ENCODE measurements around the gene GPR62.
"Not testable (repeated sequence)": the region's sequence is repeated elsewhere in the genome, so short reads cannot be mapped to it uniquely, and the experiment has no call there.

GPR62 gene

DNA sequence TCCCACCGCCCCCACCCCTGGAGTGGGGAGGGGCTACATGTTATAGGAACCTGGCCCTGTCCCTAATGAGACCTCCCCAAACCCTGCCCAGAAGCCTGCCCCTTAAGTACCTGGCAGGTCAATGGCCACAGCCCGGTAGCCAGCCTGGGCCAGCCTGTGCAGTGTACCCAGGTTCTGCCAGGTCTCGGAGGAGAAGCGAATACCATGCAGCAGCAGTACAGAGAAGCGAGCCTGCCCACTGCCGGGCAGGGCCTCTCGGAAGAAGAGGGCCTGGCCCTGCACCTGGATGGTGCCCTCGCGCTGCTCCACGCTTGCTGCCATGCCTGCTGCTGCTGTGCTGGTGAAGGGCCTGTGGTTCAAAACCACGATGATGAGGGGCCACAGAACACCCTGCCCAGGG, 16.2 kb downstream of the GPR62 start:
- DNase-seq = no peak

DNA sequence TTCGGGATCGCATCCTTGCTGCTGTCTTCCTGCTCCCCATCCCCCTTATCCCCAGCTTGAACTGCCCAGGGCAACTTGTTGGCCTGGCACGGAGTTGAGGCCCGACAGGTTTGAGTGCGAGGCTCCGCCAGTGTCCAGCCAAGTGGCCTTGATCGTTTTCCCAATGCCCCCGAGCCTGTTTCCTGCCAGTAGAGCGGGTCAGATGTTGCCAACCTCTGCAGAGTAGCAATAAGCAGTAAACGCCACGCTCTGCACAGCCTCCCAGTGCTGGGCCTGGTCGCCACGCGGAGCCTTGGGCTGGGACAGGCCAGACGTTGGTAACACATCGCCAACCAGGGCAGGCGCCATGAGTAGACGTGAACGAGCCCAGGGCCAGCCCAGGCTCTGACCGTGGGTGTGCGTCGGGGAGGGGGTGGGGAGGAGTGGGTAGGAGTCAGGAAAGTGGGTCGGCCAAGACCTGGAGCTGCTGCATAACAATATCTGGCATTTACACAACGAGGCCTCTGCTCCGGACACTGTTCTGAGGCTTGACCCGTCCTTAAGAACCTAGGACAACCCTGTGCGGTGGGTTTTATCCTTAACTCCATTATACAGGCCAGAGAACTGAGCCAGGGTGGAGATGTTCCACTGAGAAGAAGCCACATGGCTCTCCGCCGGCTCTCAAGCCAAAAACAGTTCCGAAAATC, 19.2 kb downstream of the GPR62 start:
- DNase-seq = no peak

DNA sequence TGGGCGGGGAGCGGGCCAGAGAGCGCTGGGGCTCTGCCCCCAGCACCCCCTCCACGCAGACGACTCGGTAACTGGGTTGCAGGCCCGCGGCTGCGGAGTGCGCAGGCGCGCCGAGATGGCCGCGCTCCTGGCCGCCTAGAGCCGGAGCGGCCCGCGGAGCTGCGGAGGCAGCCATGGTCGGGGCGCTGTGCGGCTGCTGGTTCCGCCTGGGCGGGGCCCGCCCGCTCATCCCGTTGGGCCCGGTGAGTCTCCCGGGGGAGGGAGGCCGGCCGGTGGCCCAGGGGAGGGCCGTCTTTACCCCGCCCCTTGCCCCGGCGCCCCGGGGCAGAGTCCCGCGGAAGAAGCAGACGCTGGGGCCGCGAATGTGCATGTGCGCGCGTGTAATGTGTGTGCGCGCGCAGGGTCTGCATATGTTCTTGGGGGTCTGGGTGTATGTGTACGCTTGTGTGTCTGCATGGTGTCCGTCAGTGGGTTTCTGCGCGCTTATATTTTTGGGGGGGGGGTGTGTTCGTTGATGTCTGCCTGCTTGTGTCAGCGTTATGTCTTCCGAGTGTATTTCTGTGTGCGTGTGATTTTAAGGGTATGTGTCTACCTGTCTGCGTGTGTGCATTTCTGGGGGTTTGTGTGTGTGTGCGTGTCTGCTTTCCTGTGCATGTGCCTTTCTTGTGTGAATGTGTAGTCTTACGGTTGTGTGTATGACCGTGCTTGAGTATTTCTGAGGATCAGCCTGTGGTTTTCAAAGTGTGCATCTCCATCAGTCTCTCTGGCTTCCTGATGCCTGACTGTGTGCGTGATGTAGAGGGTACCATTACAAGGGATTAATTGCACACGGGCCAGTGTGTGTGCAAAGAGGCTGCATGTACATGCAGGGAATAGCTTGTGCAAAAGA, 20.0 kb downstream of the GPR62 start, which contains the start of gene ABHD14A:
Gene ABHD14A (plus strand): TSS at position 102 of the 889 bp plus-strand sequence. CDS start 72 bp downstream, at position 174.
- DNase-seq = no peak

DNA sequence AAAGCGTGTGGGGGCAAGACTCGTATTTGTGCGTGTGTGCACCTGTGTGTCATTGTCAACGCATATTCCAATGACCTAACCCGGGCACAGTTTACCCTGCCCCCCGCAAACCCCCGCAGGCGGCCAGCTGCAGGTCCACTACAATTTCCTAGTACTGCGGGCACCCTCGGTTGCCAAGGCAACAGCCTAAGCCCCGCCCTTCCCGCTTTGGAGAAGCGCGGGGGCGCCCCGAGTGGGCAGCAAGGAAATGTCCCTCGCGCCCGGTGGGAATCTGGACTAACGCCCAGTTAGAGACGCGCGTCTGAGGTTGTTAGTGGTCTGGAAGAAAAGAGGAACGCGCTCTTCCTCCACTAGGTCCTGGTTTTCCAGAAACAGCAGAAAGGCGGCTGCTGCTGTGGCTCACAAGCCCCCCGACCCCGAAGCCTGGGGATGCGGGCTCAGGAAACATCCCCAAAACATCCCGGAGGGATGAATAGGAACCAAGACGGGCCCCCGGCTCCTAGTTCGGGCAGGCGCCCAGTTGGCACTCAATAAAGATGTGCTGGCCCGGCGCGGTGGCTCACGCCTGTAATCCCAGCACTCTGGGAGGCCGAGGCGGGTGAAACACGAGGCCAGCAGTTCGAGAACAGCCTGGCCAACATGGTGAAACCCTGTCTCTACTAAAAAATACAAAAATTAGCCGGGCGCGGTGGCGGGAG, 20.8 kb downstream of the GPR62 start:
- peak; percentile 54 for DNase-seq

DNA sequence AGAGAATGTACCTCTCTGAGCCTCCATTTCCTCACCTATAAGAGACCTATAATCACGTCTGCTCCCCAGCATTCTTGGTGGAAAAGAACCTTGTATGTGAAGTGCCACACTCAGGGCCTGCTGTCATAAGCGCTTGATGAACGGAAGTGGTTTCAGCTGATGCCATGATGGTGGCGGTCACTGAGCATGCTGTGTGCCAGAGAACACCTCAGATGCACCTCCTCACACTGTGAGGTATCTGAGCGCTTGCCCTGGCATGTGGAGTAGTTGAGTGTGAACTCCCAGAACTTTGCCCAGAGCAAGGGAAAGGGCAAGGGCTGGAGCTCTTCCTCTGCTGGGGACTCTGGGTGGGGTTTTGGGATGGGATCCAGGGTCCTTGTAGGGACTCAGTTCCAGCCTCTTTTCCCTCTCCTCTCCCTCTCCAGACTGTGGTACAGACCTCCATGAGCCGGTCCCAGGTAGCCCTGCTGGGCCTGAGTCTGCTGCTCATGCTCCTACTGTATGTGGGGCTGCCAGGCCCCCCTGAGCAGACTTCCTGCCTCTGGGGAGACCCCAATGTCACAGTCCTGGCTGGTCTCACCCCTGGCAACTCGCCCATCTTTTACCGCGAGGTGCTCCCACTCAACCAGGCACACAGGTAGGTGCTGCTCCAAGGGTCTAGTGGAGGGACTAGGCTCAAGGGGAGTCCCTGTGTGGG, 22.4 kb downstream of the GPR62 start:
- DNase-seq = no peak

DNA sequence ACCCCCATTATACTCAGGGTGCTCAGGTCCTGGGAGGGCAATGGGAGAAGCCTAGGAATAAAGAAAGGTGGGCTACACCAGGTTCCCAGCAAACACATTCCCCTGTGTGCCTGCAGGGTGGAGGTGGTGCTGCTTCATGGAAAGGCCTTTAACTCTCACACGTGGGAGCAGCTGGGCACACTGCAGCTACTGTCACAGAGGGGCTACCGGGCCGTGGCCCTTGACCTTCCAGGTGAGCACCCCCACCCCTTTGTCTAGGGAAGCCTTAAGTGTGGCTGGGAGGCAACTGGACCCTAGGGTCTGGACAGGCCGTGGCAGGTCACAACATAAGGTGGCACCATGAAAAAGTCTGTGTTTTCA, 22.9 kb downstream of the GPR62 start:
- DNase-seq = no peak

DNA sequence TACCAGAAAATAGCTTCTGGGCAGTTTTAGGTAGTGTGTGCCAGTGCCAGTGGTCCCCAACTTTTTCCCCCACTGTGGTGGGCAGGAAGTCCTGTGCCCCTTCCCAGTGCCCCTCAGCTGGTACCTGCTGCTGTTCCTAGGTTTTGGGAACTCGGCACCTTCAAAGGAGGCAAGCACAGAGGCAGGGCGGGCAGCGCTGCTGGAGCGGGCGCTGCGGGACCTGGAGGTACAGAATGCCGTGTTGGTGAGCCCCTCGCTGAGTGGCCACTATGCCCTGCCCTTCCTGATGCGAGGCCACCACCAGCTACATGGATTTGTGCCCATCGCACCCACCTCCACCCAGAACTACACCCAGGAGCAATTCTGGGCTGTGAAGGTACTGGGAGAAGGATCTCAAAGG, 25.1 kb downstream of the GPR62 start:
- DNase-seq = no peak

DNA sequence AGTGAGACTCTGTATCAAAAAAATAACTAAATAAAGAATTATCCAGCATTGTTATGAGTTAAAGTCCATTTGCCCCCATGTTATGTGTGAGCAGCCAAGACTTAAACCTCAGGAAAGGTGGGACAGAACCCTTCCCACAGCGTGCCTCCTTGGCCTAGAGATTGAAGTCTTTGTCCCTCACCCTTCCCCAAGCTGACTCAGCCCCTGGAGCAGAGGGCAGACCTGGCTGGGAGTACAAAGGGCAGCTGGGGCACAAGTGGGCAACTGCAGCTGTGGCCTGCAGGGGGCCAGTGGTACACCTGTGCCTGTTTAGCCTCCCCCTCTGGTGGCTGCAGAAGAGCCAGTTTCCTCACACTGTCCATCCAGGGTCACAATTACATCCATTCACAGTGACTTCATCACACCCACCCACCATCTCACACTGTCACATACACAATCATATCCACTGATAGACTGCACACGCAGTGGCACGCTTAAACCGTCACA, 27.2 kb downstream of the GPR62 start:
- no peak for DNase-seq

DNA sequence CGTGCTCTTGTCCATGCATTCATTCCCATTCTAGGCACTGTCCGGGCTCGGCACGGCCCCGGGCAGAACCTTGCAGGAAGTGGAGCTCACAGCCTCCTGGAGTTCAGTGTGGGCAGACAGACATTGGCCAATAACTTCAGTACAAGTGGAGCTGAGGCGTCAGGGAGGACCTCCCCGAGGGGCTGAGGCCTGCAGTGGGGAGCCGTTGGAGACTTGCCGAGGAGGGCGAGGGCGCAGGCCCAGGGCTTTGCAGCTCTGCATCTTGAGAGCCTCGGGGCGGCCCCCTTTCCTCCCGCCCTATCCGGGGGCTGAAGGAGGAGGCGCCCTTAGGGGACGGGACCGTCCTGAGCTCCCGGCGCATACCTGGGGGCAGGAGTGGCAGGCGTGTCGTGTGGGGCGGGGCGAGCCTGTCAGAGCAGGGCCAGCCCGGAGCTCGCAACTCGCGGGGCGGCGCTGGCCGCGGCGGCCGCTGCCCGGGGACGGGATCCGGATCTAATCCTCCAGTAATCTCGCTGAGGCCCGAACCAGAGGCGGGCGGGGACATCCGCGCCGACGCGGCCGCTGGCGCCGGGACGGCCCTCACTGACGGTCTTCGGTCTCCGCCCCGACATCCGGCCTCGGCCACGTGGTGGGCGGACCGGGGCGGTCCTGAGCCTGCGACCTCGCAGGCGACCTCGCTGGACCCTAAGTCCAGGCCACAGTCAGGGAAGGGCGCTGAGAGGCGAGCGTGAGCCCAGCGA, 27.8 kb downstream of the GPR62 start, which contains the start of gene ACY1:
Gene ACY1 (plus strand): TSS at position 698 of the 740 bp plus-strand sequence. CDS start 530 bp downstream, outside the sequence.
- DNase-seq = no peak

DNA sequence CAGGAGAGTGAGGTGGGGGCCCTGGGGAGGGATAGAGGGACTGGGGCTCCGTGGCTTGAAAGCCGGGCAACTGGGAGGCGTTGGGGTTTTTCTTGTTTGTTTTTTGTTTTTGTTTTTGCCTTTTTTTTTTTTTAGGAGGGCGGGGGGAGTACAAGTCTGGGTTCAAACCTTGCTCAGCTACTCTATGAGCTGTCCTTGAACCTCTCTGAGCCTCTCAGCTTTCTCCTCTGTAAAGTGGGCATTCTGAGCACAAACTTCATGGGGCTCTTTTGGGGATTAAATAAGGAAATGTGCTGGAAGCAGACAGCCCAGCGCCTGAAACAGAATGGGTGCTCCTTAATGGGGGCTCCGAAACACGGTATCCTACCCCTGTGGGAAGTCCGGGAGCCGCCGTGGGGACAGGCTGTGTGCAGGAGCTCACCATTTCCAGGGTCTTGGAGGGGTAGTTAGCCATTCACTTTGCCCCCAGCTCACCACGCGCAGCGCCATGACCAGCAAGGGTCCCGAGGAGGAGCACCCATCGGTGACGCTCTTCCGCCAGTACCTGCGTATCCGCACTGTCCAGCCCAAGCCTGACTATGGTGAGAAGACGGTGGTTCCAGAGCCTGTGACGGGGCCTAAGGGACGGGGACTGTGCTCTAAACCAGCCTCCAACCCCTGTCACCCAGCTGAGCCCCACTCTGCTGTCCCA, 28.5 kb downstream of the GPR62 start:
- no peak for DNase-seq

DNA sequence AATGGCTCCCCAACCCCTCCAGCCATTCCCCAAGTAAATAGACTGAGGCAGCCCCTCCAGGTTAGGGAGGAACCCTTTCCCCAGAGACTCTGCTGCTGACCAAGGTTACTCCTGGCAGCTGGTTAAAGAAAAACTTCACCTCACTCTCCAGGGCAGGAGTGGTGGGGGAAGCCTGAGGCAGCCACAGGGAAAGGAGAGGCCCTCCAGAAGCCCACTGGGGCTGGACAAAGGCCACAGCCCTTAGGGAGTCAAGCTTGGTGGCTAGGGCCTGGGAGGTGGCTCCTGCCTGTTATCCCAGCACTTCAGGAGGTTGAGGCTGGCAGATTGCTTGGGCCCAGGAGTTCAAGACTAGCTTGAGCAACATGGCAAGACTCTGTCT, 29.1 kb downstream of the GPR62 start:
- no peak for DNase-seq

DNA sequence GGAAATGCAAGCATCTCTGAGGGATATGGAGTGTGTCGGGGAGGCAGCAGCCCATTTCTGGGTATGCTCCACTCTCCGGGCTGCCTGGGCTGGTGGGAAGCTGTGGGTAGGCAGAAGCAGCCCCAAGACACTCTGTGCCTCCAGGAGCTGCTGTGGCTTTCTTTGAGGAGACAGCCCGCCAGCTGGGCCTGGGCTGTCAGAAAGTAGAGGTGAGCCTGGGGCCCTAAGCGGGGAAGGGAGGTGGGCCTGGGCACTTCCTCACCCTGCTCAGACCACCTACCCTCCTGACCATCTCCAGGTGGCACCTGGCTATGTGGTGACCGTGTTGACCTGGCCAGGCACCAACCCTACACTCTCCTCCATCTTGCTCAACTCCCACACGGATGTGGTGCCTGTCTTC, 29.9 kb downstream of the GPR62 start:
- DNase-seq = no peak

DNA sequence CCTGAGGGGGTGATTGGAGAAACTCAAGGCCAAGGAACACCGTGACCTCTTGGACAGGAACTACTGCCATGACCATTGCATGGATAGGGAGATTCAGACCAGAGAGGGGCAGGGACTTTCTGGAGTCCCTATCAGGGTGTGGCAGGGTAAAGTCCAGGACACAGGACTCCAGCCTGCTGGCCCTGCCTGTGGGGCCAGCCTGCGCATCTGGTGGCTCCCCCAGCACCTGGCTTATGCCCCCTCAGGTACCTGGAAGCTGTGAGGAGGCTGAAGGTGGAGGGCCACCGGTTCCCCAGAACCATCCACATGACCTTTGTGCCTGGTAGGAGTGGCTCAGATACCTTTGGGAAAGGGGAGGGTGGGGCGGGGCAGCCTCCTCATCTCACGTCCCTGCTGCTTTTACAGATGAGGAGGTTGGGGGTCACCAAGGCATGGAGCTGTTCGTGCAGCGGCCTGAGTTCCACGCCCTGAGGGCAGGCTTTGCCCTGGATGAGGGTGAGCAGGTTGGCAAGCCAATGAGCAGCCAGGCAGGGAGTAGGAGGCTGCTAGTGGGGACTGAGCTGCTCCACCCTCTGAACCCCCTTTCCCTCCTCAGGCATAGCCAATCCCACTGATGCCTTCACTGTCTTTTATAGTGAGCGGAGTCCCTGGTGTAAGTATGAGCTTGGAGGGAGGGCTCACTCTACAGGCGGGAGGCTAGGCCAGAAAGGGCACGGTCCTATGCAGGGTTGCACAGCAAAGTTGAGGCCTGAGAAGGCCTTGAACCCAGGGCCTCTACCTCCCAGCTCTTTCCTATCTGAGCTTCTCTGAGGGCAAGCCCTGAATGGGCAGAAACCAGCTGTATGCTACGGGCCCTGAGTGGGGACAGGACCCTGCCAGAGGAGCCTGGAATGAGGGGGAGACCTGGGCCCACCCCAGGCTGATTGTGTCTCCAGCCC, 31.1 kb downstream of the GPR62 start:
- no peak for DNase-seq

DNA sequence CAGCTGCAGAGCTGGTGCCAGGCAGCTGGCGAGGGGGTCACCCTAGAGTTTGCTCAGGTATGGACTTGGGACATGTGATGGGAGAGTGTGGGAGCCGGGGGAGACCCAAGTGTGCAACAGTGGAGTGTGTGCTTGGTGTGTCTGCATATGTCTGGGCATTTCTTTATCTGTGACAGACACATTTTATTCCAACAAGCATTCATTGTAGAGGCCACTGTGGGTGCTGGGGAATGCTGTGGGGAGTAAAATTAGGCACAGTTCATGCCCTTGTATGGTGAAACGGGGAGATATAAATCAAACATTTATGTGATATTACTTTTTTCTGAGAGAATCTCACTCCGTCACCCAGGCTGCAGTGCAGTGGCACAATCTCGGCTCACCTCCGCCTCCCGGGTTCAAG, 32.4 kb downstream of the GPR62 start:
- no peak for DNase-seq

DNA sequence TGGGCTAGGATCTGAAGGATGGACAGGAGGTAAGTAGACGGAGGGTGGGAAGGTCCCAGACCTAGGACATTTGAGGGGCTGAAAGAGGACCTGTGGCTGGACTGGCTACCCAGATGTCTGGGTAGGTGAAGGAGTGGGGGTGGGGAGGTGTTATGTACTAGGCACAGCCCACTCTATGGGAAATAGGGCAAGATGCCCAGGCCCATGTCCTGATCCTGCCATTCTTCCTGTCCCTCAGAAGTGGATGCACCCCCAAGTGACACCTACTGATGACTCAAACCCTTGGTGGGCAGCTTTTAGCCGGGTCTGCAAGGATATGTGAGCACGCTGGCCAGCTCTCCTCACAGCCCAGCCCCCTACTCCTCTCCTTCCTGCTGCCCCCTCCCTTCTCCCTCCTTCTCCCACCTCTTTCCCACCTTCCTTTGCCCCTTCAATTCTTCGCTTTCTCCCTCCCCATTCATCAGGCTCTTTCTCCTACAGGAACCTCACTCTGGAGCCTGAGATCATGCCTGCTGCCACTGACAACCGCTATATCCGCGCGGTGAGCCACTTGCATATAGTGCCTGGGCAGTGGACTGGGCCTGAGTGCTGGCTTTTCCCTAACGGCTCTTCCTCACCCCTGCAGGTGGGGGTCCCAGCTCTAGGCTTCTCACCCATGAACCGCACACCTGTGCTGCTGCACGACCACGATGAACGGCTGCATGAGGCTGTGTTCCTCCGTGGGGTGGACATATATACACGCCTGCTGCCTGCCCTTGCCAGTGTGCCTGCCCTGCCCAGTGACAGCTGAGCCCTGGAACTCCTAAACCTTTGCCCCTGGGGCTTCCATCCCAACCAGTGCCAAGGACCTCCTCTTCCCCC, 33.3 kb downstream of the GPR62 start:
- DNase-seq = no peak

DNA sequence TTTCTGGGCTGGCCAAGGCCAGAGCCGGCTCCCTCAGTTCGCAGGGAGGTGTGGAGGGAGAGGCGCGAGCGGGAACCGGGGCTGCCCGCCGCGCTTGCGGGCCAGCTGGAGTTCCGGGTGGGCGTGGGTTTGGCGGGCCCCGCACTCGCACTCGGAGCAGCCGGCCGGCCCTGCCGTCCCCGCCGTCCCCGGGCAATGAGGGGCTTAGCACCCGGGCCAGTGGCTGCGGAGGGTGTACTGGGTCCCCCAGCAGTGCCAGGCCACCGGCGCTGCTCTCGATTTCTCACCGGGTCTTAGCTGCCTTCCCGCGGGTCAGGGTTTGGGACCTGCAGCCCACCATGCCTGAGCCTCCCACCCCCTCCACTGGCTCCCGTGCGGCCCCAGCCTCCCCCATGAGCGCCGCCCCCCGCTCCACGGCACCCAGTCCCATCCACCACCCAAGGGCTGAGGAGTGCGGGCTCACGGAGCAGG, 35.4 kb downstream of the GPR62 start:
- not testable (repeated sequence) for DNase-seq

DNA sequence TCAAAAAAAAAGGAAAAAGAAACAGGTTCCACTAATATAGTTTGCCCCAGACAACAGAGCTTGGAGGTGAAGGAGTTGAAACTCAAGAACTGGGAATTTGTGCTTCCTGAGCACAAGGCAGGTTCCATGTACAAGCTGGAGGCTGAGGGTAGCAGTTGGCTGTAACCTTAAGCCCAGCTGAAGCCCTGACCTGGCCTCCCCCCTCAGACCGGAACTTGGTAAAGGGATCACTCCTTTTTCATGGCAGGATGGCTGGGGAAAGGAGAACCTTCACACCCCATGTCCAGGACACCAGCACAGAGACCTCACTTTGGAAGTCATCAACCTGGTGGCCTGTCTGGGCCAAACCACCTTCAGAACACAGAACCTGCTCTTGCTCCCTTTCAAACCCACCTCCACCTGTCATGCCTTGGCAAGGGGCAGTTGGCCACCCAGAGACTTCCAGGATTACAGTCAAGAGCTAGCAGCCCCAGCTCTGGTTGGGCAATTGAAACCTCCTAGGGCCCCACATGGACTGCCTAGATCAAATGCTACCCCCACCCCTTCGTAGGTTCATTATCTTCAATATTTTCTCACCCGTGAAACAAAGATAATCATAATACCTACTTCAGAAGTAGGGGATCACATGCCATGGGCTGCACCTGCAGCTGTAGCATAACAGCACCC, 37.0 kb downstream of the GPR62 start:
- no peak for DNase-seq

DNA sequence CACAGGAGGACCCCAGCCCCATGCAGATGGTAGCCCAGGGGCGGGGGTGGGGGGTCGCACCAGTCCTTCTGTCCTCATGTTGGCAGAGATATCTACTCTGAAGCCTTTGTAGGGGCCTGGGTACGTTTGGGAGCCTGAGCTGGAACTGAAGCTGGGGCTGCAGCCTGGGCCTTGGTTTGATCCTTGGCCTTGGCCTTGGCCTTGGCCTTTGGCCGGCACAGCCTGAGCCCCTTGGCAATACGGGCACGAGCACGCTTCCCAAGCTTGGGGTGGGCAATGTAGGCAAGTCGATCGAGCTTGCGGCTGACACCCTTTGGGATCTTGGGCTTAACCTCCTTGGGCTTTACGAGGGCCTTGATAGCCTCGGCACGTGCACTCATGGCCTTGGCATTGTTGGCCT, 38.5 kb downstream of the GPR62 start:
- DNase-seq = not testable (repeated sequence)

DNA sequence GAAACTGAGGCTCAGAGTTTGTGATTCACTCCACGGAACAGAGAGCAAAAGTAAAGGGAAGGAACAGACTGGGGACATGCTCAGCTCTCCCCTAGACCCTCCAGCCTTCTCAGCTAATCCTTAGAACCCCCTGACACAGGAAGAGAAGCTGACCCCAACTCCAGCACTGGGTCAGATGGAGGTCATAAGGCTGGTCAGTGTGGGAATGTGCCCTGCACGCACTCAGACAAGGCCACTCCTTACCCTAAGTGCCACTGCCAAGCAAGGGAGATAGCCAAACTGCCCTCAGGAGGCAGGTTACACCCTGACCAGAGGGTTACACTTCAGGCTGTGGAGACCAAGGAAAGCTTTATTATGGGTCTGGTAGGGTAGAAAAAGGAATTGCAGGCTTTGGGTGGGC, 39.3 kb downstream of the GPR62 start:
- DNase-seq = no peak

Measured in NCI-H524 treated with DMSO at 0.1 percent for 48 hours (cell line).